H4 (cell line): Measurements from ENCODE around the gene LRCH1. TPM values are rescaled to one million over a fixed set of nuclear protein-coding genes. Genes with fewer than 3 reads are reported as not detected.
A peak's percentile ranks its signal among the peaks of the same experiment; 100 is the strongest.
"Not testable (repeated sequence)": the region's sequence is repeated elsewhere in the genome, so short reads cannot be mapped to it uniquely, and the experiment has no call there.

ENCODE experiments used
- DNase-seq: peaks from one replicate; pipeline ENCODE4 v3.0.0-alpha.2; 2015; ENCODE audit warnings: low spot score
- total RNA-seq: library from RNA; depleted of rRNA; stranded (reverse); fragments of >200 nt; shearing (Covaris generic); gene quantifications from 2 replicates; pipeline ENCODE4 v1.2.3, GENCODE V29; 2014; rRNA removed

Gene LRCH1
- 2.1 and 3.1 TPM in 2 replicates for total RNA-seq

- DNase-seq: peak; percentile 75
Observed at GRCh38 chr13:46552889-46553520, at the start of gene LRCH1. Gene LRCH1, plus strand, starts transcription at chr13:46553170. Its CDS starts 227 bp downstream, at chr13:46553397.

- DNase-seq: no peak
Observed at GRCh38 chr13:46504036-46504435, 48.9 kb upstream of the LRCH1 start.

GRCh38 chr13:46507981-46508380 is 45.0 kb upstream of the LRCH1 start:
- DNase-seq: peak; percentile 34

- no peak for DNase-seq
Observed at GRCh38 chr13:46509981-46510380, 43.0 kb upstream of the LRCH1 start.

- DNase-seq: no peak
Observed at GRCh38 chr13:46515803-46516202, 37.2 kb upstream of the LRCH1 start.

GRCh38 chr13:46516599-46517338 is 36.2 kb upstream of the LRCH1 start:
- peak; percentile 34 for DNase-seq

GRCh38 chr13:46517748-46518147 is 35.2 kb upstream of the LRCH1 start:
- not testable (repeated sequence) for DNase-seq

- no peak for DNase-seq
Observed at GRCh38 chr13:46519182-46519581, 33.8 kb upstream of the LRCH1 start.

- no peak for DNase-seq
Observed at GRCh38 chr13:46520166-46520565, 32.8 kb upstream of the LRCH1 start.

GRCh38 chr13:46521486-46521885 is 31.5 kb upstream of the LRCH1 start:
- no peak for DNase-seq

- no peak for DNase-seq
Observed at GRCh38 chr13:46521921-46522747, 30.8 kb upstream of the LRCH1 start.

GRCh38 chr13:46522748-46523030 is 30.3 kb upstream of the LRCH1 start:
- no peak for DNase-seq

GRCh38 chr13:46523972-46524752 is 28.8 kb upstream of the LRCH1 start:
- DNase-seq: no peak

- no peak for DNase-seq
Observed at GRCh38 chr13:46526100-46526735, 26.8 kb upstream of the LRCH1 start.

GRCh38 chr13:46526740-46527139 is 26.2 kb upstream of the LRCH1 start:
- no peak for DNase-seq

- no peak for DNase-seq
Observed at GRCh38 chr13:46527237-46527636, 25.7 kb upstream of the LRCH1 start.

- DNase-seq: no peak
Observed at GRCh38 chr13:46529216-46529919, 23.6 kb upstream of the LRCH1 start.

GRCh38 chr13:46530084-46530935 is 22.7 kb upstream of the LRCH1 start:
- peak; percentile 19 for DNase-seq

- no peak for DNase-seq
Observed at GRCh38 chr13:46531953-46532352, 21.0 kb upstream of the LRCH1 start.

- DNase-seq: no peak
Observed at GRCh38 chr13:46535002-46535401, 18.0 kb upstream of the LRCH1 start.
